Osteocyte (in vitro differentiated cells): ENCODE data around the gene CACHD1. TPM values are rescaled to one million over a fixed set of nuclear protein-coding genes. Genes with fewer than 3 reads are reported as not detected.

Experiments used
- DNase-seq: peaks from one replicate; pipeline ENCODE4 v3.0.0; 2021; ENCODE audit warnings: mixed read lengths; ENCODE audit not compliant: unreplicated experiment; ENCODE audit errors: extremely low spot score
- H3K27ac Mint-ChIP-seq: one replicate; pipeline ENCODE4 v1.8.0; 2021; ENCODE audit warnings: mild to moderate bottlenecking, mixed read lengths; ENCODE audit not compliant: unreplicated experiment
- H3K27me3 Mint-ChIP-seq: one replicate; pipeline ENCODE4 v1.8.0; 2021; ENCODE audit warnings: mixed read lengths; ENCODE audit not compliant: unreplicated experiment
- H3K36me3 Mint-ChIP-seq: one replicate; pipeline ENCODE4 v1.8.0; 2021; ENCODE audit warnings: mixed read lengths; ENCODE audit not compliant: unreplicated experiment
- H3K4me1 Mint-ChIP-seq: one replicate; pipeline ENCODE4 v1.8.0; 2021; ENCODE audit warnings: mixed read lengths; ENCODE audit not compliant: unreplicated experiment
- H3K4me3 Mint-ChIP-seq: one replicate; pipeline ENCODE4 v1.8.0; 2021; ENCODE audit warnings: mild to moderate bottlenecking, moderate library complexity, mixed read lengths; ENCODE audit not compliant: unreplicated experiment
- H3K9me3 Mint-ChIP-seq: one replicate; pipeline ENCODE4 v1.8.0; 2021; ENCODE audit warnings: mixed read lengths; ENCODE audit not compliant: unreplicated experiment
- total RNA-seq: library from RNA; stranded (reverse); gene quantifications from 2 replicates; pipeline ENCODE4 v1.2.1, GENCODE V29; 2021
- TF ChIP-seq, protein P1 (sequence below): fragments of 200-600 bp; sonication (generic); IDR thresholded peaks from 2 replicates; pipeline ENCODE4 v1.5.0; 2021; ENCODE audit warnings: antibody characterized with exemption, mild to moderate bottlenecking, moderate library complexity

The CACHD1 gene
- total RNA-seq, 1 donor from 2014 or later, result 5.5 TPM

DNA sequence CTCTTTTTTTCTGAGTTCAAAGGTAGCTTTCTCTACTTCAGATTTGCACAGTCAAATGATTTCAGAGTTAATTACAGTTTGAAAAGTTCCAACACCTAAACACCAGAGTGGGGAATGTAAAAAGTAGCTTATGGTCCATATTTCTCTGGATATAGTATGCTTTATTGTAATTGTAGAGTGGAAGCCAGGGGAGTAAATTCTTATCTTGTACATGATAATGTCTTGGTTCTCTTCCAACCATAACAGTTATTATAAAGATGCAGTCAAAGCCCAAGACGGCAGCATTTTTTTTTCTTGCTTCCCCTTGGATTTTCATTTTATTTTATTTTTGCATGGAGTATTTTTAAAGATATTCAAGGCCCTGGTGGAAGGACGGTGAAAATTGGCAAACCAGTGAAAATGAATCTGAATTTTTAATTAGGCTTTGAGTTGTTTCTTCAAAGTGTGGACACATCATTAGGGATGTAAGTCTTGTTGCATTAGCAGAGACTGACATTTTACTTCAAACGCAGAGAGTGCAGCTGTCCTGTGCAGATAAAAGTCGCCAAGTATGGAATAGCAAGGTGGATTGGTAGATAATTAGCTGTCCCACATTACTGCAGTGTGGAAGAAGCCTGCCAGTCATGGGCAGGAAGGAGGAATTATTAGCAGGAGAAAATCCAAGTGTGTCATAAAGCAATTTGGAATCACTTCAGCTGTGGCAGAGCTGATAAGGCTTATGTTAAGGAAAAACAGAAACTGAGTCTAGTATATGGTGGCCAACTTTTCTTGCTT is 11.3 kb downstream of the CACHD1 start:
- Mint-ChIP-seq H3K27ac (no peak overlapping the region), H3K9me3 (no peaks in the 10 kb centered on the region), H3K4me1 (peaks cover 29% of the 10 kb centered on the region), H3K27me3 (peaks cover 2% of the 10 kb centered on the region), H3K4me3 (no peak overlapping the region), H3K36me3 (no peaks in the 10 kb centered on the region)
- TF ChIP-seq, protein P1, sequence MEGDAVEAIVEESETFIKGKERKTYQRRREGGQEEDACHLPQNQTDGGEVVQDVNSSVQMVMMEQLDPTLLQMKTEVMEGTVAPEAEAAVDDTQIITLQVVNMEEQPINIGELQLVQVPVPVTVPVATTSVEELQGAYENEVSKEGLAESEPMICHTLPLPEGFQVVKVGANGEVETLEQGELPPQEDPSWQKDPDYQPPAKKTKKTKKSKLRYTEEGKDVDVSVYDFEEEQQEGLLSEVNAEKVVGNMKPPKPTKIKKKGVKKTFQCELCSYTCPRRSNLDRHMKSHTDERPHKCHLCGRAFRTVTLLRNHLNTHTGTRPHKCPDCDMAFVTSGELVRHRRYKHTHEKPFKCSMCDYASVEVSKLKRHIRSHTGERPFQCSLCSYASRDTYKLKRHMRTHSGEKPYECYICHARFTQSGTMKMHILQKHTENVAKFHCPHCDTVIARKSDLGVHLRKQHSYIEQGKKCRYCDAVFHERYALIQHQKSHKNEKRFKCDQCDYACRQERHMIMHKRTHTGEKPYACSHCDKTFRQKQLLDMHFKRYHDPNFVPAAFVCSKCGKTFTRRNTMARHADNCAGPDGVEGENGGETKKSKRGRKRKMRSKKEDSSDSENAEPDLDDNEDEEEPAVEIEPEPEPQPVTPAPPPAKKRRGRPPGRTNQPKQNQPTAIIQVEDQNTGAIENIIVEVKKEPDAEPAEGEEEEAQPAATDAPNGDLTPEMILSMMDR, result no peak
- DNase-seq, result no peak

DNA sequence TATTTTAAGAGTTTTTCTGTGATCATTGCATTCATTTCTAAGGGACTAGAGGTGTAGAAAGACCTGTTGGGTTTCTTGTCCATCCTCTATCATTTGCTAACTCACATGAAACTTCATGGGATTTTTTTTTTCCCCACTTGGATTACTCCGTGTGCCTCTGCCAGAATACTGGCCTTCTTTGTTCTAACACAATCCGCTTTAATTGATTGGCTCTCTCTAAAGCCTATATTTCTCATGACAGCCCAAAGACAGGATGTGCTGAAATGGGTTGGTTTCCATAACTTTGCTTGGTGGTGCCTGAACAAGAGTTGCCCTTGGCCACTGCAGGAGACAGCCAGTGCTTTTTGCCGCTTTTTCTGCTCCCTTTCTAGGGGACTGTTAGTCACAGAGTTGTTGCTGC is 12.2 kb downstream of the CACHD1 start:
- H3K4me3 Mint-ChIP-seq, result no peak overlapping the region
- DNase-seq, result no peak
- H3K4me1 Mint-ChIP-seq, result peaks cover 22% of the 10 kb centered on the region
- TF ChIP-seq, protein P1, result no peak
- H3K9me3 Mint-ChIP-seq, result no peaks in the 10 kb centered on the region
- H3K27me3 Mint-ChIP-seq, result peaks cover 6% of the 10 kb centered on the region
- no peak overlapping the region for H3K27ac Mint-ChIP-seq
- H3K36me3 Mint-ChIP-seq, result no peaks in the 10 kb centered on the region

DNA sequence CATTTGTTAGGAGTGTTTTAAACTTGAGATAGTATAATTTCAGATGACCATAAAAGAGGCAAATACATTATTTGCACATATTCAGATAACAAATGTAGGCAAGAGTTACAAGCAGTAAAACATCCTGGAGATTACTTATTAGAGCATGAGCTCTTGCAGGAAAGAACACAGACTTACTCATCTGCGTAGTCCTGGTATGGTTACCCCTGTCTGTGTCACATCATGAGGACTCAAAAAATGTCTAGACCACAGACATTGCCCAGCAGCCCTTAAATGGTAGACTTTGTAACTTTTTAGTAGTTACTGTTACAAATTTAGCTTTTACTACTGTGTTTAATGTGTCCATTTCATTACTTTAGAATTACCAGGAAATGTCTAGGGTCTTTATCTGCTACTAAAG is 12.8 kb downstream of the CACHD1 start:
- H3K4me3 Mint-ChIP-seq, result no peak overlapping the region
- peaks cover 22% of the 10 kb centered on the region for H3K4me1 Mint-ChIP-seq
- H3K36me3 Mint-ChIP-seq, result no peaks in the 10 kb centered on the region
- TF ChIP-seq, protein P1, result no peak
- H3K27me3 Mint-ChIP-seq, result peaks cover 6% of the 10 kb centered on the region
- H3K27ac Mint-ChIP-seq, result no peak overlapping the region
- no peaks in the 10 kb centered on the region for H3K9me3 Mint-ChIP-seq
- no peak for DNase-seq

DNA sequence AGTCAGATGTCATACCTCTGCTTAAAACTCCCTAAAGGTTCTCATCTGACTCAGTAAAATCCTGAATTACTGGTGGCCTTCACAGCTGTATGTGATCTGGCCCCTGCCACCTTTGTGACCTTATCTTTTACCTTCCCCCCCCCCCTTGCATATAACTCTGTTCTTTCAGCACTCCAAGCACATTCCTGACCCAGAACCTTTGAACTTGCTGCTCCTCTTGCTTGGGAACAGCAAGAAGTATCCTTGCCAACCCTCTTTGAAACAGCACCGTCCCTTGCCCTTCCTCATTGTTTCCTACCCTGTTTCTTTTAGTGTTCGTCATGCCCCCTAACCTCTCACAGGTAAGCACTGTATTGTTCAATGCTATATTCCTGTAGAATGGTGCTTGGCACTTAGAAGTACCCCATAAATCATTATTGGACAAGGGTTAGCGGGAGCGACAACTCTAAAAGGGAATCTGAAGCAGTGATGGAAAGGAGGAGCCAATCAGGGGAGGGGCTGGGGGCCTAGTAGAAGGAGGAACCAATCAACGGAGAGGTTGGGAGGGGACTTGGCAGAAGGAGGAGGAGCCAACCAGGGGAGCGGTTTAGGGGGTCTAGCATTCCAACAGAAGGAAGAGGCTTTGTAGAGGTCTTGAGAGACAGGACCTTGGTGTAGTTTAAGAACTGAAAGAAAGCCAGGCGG is 13.9 kb downstream of the CACHD1 start:
- DNase-seq, result no peak
- Mint-ChIP-seq H3K36me3 (no peaks in the 10 kb centered on the region), H3K4me3 (no peak overlapping the region), H3K27me3 (peaks cover 6% of the 10 kb centered on the region), H3K27ac (no peak overlapping the region), H3K9me3 (no peaks in the 10 kb centered on the region), H3K4me1 (peaks cover 15% of the 10 kb centered on the region)
- TF ChIP-seq, protein P1, result no peak

DNA sequence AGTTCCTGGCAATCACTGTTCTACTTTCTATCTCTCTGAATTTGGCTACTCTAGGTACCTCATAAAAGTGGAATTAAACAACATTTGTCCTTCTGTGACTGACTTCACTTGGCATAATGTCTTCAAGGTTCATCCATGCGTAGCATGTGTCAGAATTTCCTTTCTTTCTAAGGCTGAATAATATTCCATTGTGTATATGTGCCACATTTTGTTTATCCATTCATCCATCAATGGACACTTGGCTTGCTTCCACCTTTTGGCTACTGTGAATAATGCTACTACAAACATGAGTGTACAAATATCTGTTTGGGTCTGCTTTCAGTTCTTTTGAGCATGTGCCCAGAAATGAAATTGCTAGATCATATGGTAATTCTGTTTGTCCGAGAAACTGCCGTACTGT is 14.7 kb downstream of the CACHD1 start:
- Mint-ChIP-seq H3K9me3 (no peaks in the 10 kb centered on the region), H3K36me3 (no peaks in the 10 kb centered on the region), H3K27me3 (peaks cover 6% of the 10 kb centered on the region), H3K27ac (no peak overlapping the region), H3K4me3 (no peak overlapping the region), H3K4me1 (peaks cover 11% of the 10 kb centered on the region)
- DNase-seq, result no peak
- TF ChIP-seq, protein P1, result no peak
